ENCODE measurements around the gene DAZL. TPM values are rescaled to one million over a fixed set of nuclear protein-coding genes. Genes with fewer than 3 reads are reported as not detected.
"Not testable (repeated sequence)": the region's sequence is repeated elsewhere in the genome, so short reads cannot be mapped to it uniquely, and the experiment has no call there.

Gene DAZL
- total RNA-seq, result not detected
- polyA plus RNA-seq, result not detected
- long read RNA-seq, donor 1, result 0 reads
- long read RNA-seq, donor 2, result 0 reads
- long read RNA-seq, donor 3, result 0 reads
- long read RNA-seq, donor 4, result 0 reads

DNA sequence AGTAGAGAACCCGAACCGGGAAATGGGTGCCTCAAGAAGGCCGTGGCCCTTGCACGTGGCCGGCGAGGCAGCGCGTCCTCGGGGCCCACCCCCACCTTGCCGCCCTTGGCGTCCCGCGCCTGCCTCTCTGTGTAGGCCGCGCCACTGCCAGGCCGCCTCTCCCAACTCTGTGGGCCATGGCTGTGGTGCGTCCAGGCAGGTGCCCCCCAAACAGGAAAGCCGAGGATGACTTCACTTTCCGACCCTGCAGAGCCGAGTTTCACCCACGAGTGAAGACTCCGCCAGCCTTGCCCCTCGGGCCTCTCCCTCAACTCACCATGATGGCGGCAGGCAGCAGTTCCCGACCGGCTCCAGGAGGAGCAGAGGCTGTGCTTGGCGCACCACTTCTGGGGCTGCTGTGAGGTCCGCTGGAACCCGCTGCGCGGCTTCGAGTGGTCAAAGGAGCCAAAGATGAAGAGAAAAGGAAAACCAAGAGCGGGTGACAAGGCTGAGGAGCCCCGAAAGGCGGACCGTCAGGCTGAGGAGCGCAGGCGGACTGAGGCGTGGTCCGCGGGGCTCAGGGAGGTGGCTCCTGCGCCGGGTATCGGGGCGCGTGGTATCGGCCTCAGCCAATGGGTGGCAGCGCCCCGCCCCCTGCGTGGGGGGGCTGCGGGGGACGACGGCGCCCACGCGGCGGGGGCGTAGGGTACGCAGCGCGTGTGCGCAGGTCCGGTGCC, at the start of gene DAZL:
TSS of gene DAZL (minus strand) at position 537 of the 716 bp plus-strand sequence. CDS start at position 319, 218 bp downstream.
- peak in 2 of 3 donors; percentile 11 to 54 for DNase-seq
- H3K4me3 ChIP-seq (ENCODE audit: low read length), result no peak within 1 kb of the TSS
- no peaks in the 10 kb centered on the region for H3K4me1 ChIP-seq (ENCODE audit: control insufficient read depth, insufficient read depth, low read length)
- WGBS, result 97% methylated on average over 63 of the region's 63 CpGs
- H3K27me3 ChIP-seq (ENCODE audit: control insufficient read depth, insufficient read depth), result no peaks in the 10 kb centered on the region
- H3K27ac ChIP-seq (ENCODE audit: low read length), result no peak within 1 kb of the TSS
- no peaks in the 10 kb centered on the region for H3K9me3 ChIP-seq (ENCODE audit: control insufficient read depth, low read length)
- ATAC-seq, result peak in 1 of 2 donors; percentile 45
- intact Hi-C loops (cut with DNase I), result loop anchor here (5.0 to 10.0 kb wide), 4 partner anchors 427 to 632 kb away; no protein-coding TSS in a partner anchor

DNA sequence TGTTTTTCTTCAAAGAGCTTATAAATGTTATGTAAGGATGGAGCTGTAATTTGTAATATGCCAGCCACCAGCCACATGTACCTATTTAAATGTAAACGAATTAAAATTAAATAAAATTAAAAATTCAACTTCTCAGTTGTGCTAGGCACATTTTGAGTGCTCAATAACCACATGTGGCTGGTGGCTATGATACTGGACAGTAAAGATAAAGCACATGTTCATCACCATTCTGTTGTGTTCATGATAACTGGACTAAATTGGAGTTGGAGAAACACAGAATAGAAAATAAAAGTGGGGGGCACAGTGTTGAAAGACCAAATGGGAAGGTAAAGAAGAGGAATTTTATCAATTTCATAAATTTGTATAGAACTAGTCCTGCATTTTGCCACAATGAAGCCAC, 49.8 kb upstream of the DAZL start:
- no peak overlapping the region for H3K4me3 ChIP-seq (ENCODE audit: low read length)
- 49% methylated on average over 1 of the region's 1 CpG for WGBS
- ATAC-seq, result no peak

DNA sequence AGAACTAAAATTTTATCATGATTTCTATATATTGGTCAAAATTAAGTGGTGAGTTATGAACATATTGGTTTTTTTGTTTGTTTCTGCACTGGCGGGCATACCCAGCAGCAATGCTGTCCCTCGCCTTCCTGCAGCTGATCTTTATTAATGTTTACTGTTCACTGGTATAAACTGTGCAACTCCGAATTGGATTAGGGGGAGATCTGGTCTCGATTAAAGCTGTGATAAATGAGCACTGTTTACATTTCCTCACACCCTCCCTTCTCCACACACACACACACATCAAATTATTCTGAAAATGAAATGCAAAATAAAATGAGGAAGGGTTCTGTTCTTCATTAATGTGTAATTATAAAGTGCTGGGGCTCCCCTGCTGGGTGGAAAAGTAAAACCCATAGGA, 48.5 kb upstream of the DAZL start:
- DNase-seq, result no peak
- WGBS, result 76% methylated on average over 4 of the region's 4 CpGs
- intact Hi-C loops (cut with DNase I), result no loop called here

More for the DNA sequence above, 49.8 kb upstream of the DAZL start:
- no peaks in the 10 kb centered on the region for H3K27me3 ChIP-seq (ENCODE audit: control insufficient read depth, insufficient read depth)
- DNase-seq, result no peak
- intact Hi-C loops (cut with DNase I), result no loop called here
- H3K27ac ChIP-seq (ENCODE audit: low read length), result no peak overlapping the region
- no peaks in the 10 kb centered on the region for H3K9me3 ChIP-seq (ENCODE audit: control insufficient read depth, low read length)
- no peaks in the 10 kb centered on the region for H3K4me1 ChIP-seq (ENCODE audit: control insufficient read depth, insufficient read depth, low read length)

DNA sequence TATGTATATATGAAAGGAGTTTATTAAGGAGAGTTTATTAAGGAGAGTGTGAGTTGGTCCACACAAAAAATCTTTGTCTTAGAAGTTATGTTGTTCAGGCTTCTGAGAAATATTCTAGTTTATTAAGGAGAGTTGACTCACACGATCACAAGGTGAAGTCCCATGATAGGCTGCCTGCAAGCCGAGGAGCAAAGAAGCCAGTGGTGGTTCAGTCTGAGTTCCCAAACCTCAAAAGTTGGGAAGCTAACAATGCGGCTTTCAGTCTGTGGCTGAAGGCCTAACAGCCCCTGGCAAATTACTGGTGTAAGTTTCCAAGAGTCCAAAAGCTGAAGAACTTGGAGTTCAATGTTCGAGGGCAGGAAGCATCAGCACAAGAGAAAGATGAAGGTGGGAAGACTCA, 42.4 kb upstream of the DAZL start:
- no peaks in the 10 kb centered on the region for H3K9me3 ChIP-seq (ENCODE audit: control insufficient read depth, low read length)
- no peak overlapping the region for H3K27ac ChIP-seq (ENCODE audit: low read length)
- 92% methylated on average over 4 of the region's 4 CpGs for WGBS
- intact Hi-C loops (cut with DNase I), result no loop called here
- H3K4me1 ChIP-seq (ENCODE audit: control insufficient read depth, insufficient read depth, low read length), result no peaks in the 10 kb centered on the region
- ATAC-seq (no peak), DNase-seq (no peak)
- H3K27me3 ChIP-seq (ENCODE audit: control insufficient read depth, insufficient read depth), result no peaks in the 10 kb centered on the region
- H3K4me3 ChIP-seq (ENCODE audit: low read length), result no peak overlapping the region

More for the DNA sequence above, 48.5 kb upstream of the DAZL start:
- no peak for ATAC-seq
- Histone ChIP-seq H3K4me1 (ENCODE audit: control insufficient read depth, insufficient read depth, low read length) (no peaks in the 10 kb centered on the region), H3K27ac (ENCODE audit: low read length) (no peak overlapping the region), H3K4me3 (ENCODE audit: low read length) (no peak overlapping the region), H3K9me3 (ENCODE audit: control insufficient read depth, low read length) (no peaks in the 10 kb centered on the region), H3K27me3 (ENCODE audit: control insufficient read depth, insufficient read depth) (no peaks in the 10 kb centered on the region)

GRCh38 chr3:16639806-16640205, 34.6 kb upstream of the DAZL start:
- H3K4me1 ChIP-seq (ENCODE audit: control insufficient read depth, insufficient read depth, low read length), result no peaks in the 10 kb centered on the region
- 51% methylated on average over 2 of the region's 2 CpGs for WGBS
- H3K9me3 ChIP-seq (ENCODE audit: control insufficient read depth, low read length), result no peaks in the 10 kb centered on the region
- DNase-seq, result no peak
- H3K4me3 ChIP-seq (ENCODE audit: low read length), result no peak overlapping the region
- H3K27ac ChIP-seq (ENCODE audit: low read length), result no peak overlapping the region
- H3K27me3 ChIP-seq (ENCODE audit: control insufficient read depth, insufficient read depth), result no peaks in the 10 kb centered on the region
- intact Hi-C loops (cut with DNase I), result no loop called here
- no peak for ATAC-seq

DNA sequence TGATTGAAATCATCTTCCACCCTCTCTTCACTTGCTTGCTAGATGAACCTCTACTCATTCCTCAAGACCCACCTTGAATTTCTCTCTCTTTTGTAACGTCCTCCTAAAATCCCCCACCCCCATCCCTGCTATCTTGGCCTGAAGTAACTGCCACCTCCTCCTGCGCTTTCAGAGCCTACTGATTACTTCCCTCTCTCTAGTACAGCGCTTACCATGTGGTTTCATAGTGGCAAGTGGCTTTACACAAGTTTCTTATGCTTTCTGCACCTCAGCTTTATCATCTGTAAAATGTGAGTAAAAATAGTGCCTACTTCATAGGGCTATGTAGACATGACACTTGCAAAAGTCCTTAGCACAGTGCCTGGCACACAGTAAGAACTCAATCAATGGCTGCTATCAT, 28.7 kb upstream of the DAZL start:
- Histone ChIP-seq H3K4me1 (ENCODE audit: control insufficient read depth, insufficient read depth, low read length) (no peaks in the 10 kb centered on the region), H3K9me3 (ENCODE audit: control insufficient read depth, low read length) (no peaks in the 10 kb centered on the region), H3K4me3 (ENCODE audit: low read length) (no peak overlapping the region), H3K27ac (ENCODE audit: low read length) (no peak overlapping the region), H3K27me3 (ENCODE audit: control insufficient read depth, insufficient read depth) (no peaks in the 10 kb centered on the region)
- intact Hi-C loops (cut with DNase I), result no loop called here
- no peak for DNase-seq
- WGBS, result 82% methylated on average over 3 of the region's 3 CpGs
- ATAC-seq, result no peak

- WGBS, result 76% methylated on average over 2 of the region's 2 CpGs
- no peaks in the 10 kb centered on the region for H3K27me3 ChIP-seq (ENCODE audit: control insufficient read depth, insufficient read depth)
- ATAC-seq (no peak), DNase-seq (no peak)
- no peak overlapping the region for H3K4me3 ChIP-seq (ENCODE audit: low read length)
- H3K27ac ChIP-seq (ENCODE audit: low read length), result no peak overlapping the region
- no peaks in the 10 kb centered on the region for H3K9me3 ChIP-seq (ENCODE audit: control insufficient read depth, low read length)
- intact Hi-C loops (cut with DNase I), result no loop called here
- H3K4me1 ChIP-seq (ENCODE audit: control insufficient read depth, insufficient read depth, low read length), result no peaks in the 10 kb centered on the region
Measured at GRCh38 chr3:16632395-16632794, 27.2 kb upstream of the DAZL start.

DNA sequence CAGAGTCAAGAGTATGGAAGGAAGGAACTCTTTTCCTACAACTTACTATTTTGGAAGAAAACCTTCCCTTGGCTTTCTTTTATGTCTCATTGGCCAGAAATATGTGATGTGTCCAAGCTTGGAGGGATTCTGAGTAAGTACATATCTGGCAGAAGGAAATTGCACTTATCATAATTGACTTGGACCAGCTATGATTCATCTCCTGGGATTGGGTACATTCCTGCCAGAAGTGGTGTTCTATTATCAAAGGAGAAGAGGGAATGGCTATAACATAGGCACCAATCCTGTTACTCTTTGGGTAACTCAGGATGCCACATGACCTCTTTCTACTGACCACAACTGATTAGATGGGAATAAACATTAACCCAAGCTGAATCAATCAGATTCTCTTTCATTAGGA, 13.5 kb upstream of the DAZL start:
- ATAC-seq, result peak in 1 of 2 donors; percentile 36
- no peak overlapping the region for H3K4me3 ChIP-seq (ENCODE audit: low read length)
- DNase-seq, result no peak
- intact Hi-C loops (cut with DNase I), result no loop called here
- H3K27ac ChIP-seq (ENCODE audit: low read length), result no peak overlapping the region
- no peaks in the 10 kb centered on the region for H3K4me1 ChIP-seq (ENCODE audit: control insufficient read depth, insufficient read depth, low read length)
- no peaks in the 10 kb centered on the region for H3K9me3 ChIP-seq (ENCODE audit: control insufficient read depth, low read length)
- no peaks in the 10 kb centered on the region for H3K27me3 ChIP-seq (ENCODE audit: control insufficient read depth, insufficient read depth)

DNA sequence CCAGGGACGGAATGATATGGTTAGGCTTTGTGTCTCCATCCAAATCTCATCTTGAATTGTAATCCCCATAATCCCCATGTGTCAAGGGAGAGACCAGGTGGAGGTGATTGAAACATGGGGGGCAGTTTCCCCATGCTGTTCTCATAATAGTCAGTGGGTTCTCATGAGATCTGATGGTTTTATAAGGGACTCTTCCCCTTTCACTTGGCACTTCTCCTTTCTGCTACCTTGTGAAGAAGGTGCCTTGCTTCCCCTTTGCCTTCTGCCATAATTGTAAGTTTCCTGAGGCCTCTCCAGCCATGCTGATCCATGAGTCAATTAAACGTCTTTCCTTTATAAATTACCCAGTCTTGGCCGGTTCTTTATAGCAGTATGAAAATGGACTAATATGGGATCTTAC, 11.9 kb upstream of the DAZL start:
- WGBS, result 90% methylated on average over 3 of the region's 3 CpGs
- intact Hi-C loops (cut with DNase I), result not testable (repeated sequence)

DNA sequence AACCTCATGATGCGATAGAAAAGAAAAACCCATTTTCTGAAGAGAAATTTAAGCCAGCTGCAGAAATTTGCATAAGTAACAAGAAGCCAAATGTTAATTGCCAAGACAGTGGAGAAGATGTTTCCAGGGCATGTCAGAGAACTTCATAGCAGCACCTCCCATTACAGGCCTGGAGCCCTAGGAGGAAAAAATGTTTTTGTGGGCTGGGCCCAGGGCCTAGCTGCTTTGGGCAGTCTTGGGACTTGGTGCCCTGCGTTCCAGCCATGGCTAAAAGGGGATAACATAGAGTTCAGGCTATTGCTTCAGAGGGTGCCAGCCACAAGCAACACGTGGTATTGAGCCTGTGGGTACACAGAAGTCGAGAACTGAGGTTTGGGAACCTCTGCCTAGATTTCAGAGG, 10.9 kb upstream of the DAZL start:
- DNase-seq (no peak), ATAC-seq (no peak)
- H3K4me3 ChIP-seq (ENCODE audit: low read length), result no peak overlapping the region
- intact Hi-C loops (cut with DNase I), result no loop called here
- H3K27ac ChIP-seq (ENCODE audit: low read length), result no peak overlapping the region
- no peaks in the 10 kb centered on the region for H3K4me1 ChIP-seq (ENCODE audit: control insufficient read depth, insufficient read depth, low read length)
- WGBS, result 92% methylated on average over 4 of the region's 4 CpGs
- H3K9me3 ChIP-seq (ENCODE audit: control insufficient read depth, low read length), result no peaks in the 10 kb centered on the region
- H3K27me3 ChIP-seq (ENCODE audit: control insufficient read depth, insufficient read depth), result no peaks in the 10 kb centered on the region

More for the DNA sequence above, 11.9 kb upstream of the DAZL start:
- H3K27ac ChIP-seq (ENCODE audit: low read length); H3K4me3 ChIP-seq (ENCODE audit: low read length); H3K27me3 ChIP-seq (ENCODE audit: control insufficient read depth, insufficient read depth); H3K9me3 ChIP-seq (ENCODE audit: control insufficient read depth, low read length); ATAC-seq; H3K4me1 ChIP-seq (ENCODE audit: control insufficient read depth, insufficient read depth, low read length); DNase-seq: not testable (repeated sequence)

DNA sequence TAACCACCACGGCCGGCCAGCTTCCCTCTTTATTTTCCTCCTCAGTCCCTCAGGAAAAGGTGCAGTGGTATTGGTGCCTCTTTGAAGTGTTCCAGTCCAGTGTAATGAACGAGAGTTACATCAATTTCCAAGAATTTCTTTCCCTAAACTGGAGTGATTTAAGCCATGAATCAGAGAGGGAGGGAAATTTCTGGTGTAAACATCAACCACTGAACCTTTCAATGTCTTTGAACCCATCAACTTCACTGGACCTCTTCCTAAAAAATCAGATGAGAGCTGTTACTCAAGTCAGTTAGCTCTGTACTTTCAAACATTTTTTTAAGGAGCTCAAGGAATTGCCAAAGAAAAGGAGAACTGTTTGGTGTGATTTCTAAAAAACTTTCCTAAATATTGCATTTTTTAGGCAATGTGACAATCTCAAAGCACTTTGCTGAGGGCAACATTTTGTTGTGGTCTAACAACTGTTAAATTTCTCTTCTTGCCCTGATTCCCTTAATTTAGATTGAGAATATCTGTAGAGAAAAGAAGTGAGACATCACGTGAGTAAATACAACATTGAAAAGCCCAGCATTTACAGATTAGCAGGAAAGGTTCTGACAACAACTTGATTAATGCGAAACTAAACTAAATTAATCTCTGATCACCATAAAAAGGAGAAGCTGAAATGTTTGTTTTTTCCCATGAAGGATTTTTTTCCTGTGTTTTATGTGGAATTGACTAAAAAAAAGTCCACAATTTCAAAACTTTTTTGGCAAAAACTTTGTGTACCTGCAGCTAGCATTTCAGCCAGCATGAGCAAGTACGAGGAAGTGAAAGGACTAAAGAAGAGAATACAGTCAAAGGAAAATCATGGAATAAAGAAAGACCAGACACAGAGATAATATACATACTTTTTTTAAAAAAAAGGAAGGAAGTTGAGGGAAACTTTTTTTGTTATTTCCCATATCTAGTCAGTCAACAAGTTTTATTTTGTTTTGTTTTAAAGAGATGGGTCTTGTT, 9.1 kb upstream of the DAZL start:
- H3K27ac ChIP-seq (ENCODE audit: low read length), result no peak overlapping the region
- H3K4me3 ChIP-seq (ENCODE audit: low read length), result no peak overlapping the region
- no peaks in the 10 kb centered on the region for H3K27me3 ChIP-seq (ENCODE audit: control insufficient read depth, insufficient read depth)
- ATAC-seq (no peak), DNase-seq (no peak)
- WGBS, result 75% methylated on average over 6 of the region's 6 CpGs
- no peaks in the 10 kb centered on the region for H3K9me3 ChIP-seq (ENCODE audit: control insufficient read depth, low read length)
- H3K4me1 ChIP-seq (ENCODE audit: control insufficient read depth, insufficient read depth, low read length), result no peaks in the 10 kb centered on the region
- intact Hi-C loops (cut with DNase I), result no loop called here
